ENCODE results near the gene DVL1. TPM values are rescaled to one million over a fixed set of nuclear protein-coding genes. Genes with fewer than 3 reads are reported as not detected.

Gene DVL1
- total and polyA plus RNA-seq, 9 of the 15 experiments (the other 6 are each of a cell fraction or from before 2014, with no cell fraction given): 0.62 to 135 (median 24.3) TPM

DNA sequence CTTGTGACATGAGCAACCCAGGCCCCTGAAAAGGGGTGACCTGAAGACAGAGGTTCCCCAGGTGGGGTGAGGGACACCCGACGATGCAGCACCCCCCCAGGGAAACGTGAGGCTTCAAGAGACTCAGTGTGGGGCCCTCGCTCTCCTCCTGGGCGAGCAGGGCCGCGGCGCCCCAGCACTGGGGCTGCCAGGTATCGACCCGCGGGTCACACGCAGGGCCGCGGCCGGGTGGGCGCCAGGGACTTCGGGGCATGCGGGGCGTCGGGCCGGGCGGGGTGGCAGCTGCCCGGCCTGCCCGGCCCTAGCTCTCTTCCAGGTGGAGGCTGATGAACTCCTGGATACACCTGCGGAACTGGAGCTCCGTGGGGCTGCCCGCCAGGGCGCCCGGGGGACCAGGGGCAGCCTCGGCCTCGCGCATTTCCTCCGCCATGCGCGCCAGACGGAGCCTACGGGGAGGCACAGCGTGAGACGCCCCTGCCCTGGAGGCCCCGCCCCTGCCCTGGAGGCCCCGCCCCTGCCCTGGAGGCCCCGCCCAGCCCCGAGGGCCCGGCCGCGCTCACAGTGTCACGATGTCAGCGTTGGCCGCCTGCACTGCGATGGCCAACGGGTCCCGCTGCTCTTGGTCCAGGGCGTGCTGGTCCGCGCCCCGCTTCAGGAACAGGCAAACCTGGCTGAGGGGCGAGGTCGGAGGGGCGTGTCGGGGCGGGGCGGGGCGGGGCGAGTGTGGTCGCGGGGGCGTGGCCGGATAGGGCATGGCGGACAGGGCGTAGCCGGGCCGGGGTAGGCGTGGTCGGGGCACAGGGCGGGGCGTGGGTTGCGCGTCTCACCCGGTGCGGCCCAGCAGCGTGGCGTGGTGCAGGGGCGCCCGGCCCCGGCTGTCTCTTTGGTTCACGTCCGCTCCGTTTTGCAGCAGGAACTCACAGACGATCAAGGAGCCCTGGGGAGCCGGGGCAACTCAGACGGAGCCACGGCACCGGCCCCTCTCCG, 55.7 kb downstream of the DVL1 start (continued):
- TF ChIP-seq, protein P1, sequence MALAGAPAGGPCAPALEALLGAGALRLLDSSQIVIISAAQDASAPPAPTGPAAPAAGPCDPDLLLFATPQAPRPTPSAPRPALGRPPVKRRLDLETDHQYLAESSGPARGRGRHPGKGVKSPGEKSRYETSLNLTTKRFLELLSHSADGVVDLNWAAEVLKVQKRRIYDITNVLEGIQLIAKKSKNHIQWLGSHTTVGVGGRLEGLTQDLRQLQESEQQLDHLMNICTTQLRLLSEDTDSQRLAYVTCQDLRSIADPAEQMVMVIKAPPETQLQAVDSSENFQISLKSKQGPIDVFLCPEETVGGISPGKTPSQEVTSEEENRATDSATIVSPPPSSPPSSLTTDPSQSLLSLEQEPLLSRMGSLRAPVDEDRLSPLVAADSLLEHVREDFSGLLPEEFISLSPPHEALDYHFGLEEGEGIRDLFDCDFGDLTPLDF (CRISPR knock-in tag; IDR thresholded peaks at IDR 0.05): no peak
- TF ChIP-seq, protein P2, sequence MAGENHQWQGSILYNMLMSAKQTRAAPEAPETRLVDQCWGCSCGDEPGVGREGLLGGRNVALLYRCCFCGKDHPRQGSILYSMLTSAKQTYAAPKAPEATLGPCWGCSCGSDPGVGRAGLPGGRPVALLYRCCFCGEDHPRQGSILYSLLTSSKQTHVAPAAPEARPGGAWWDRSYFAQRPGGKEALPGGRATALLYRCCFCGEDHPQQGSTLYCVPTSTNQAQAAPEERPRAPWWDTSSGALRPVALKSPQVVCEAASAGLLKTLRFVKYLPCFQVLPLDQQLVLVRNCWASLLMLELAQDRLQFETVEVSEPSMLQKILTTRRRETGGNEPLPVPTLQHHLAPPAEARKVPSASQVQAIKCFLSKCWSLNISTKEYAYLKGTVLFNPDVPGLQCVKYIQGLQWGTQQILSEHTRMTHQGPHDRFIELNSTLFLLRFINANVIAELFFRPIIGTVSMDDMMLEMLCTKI (IDR thresholded peaks at IDR 0.05; ENCODE audit: partially characterized antibody): no peak
- TF ChIP-seq NCOA6 (IDR thresholded peaks at IDR 0.05): no peak
- TF ChIP-seq ZFP36 (IDR thresholded peaks at IDR 0.05; ENCODE audit: low read depth, low read length, partially characterized antibody): no peak
- TF ChIP-seq JUND (IDR thresholded peaks at IDR 0.05; ENCODE audit: borderline replicate concordance, low read depth, low read length): no peak
- no peak for TF ChIP-seq JUND (tag; IDR thresholded peaks at IDR 0.05; ENCODE audit: borderline replicate concordance, low read depth, low read length)
- TF ChIP-seq RBM15 (IDR thresholded peaks at IDR 0.05; ENCODE audit: insufficient read depth, low read length): no peak
- TF ChIP-seq, protein P3, sequence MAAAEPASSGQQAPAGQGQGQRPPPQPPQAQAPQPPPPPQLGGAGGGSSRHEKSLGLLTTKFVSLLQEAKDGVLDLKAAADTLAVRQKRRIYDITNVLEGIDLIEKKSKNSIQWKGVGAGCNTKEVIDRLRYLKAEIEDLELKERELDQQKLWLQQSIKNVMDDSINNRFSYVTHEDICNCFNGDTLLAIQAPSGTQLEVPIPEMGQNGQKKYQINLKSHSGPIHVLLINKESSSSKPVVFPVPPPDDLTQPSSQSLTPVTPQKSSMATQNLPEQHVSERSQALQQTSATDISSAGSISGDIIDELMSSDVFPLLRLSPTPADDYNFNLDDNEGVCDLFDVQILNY (CRISPR knock-in tag; IDR thresholded peaks at IDR 0.05): no peak
- no peak for TF ChIP-seq RBM39 (optimal IDR thresholded peaks at IDR 0.05; ENCODE audit: low read depth, low read length)
- no peak for TF ChIP-seq PCBP1 (IDR thresholded peaks at IDR 0.05; ENCODE audit: low read depth, low read length, poor library complexity, severe bottlenecking)
- no peak for TF ChIP-seq EZH2 (IDR thresholded peaks at IDR 0.05; ENCODE audit: borderline replicate concordance, low read depth, low read length)
- no peak for TF ChIP-seq SRSF3 (IDR thresholded peaks at IDR 0.05; ENCODE audit: insufficient read depth, low read length)
- no peak for TF ChIP-seq CHD1 (IDR thresholded peaks at IDR 0.05; ENCODE audit: low read length)
- peak in 2 of 3 experiments; percentile 79 for TF ChIP-seq YY1 (IDR thresholded peaks at IDR 0.05; ENCODE audit: borderline replicate concordance in 1 of 3, control insufficient read depth in 1 of 3, extremely low read depth in 1 of 3, insufficient read depth in 3 of 3, insufficient read length in 1 of 3, insufficient replicate concordance in 2 of 3, low read depth in 1 of 3, low read length in 2 of 3)
- TF ChIP-seq PHTF2 (CRISPR knock-in tag; IDR thresholded peaks at IDR 0.05): no peak
- TF ChIP-seq CBFB (CRISPR knock-in tag; IDR thresholded peaks at IDR 0.05): no peak
- TF ChIP-seq, protein P4, sequence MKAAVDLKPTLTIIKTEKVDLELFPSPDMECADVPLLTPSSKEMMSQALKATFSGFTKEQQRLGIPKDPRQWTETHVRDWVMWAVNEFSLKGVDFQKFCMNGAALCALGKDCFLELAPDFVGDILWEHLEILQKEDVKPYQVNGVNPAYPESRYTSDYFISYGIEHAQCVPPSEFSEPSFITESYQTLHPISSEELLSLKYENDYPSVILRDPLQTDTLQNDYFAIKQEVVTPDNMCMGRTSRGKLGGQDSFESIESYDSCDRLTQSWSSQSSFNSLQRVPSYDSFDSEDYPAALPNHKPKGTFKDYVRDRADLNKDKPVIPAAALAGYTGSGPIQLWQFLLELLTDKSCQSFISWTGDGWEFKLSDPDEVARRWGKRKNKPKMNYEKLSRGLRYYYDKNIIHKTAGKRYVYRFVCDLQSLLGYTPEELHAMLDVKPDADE (conservative IDR thresholded peaks at IDR 0.05; ENCODE audit: control insufficient read depth, low read depth, low read length): peak; percentile 58
- no peak for TF ChIP-seq HDAC6 (IDR thresholded peaks at IDR 0.05; ENCODE audit: low read depth, low read length)
- no peak for TF ChIP-seq ESRRA (IDR thresholded peaks at IDR 0.05; ENCODE audit: borderline replicate concordance, low read depth)
- no peak for TF ChIP-seq PTBP1 (IDR thresholded peaks at IDR 0.05; ENCODE audit: low read depth, low read length)
- no peak for TF ChIP-seq HIVEP1 (CRISPR knock-in tag; IDR thresholded peaks at IDR 0.05)
- no peak for TF ChIP-seq TAL1 (IDR thresholded peaks at IDR 0.05)
